ENCODE measurements around the gene RPP30.
"Not testable (repeated sequence)": the region's sequence is repeated elsewhere in the genome, so short reads cannot be mapped to it uniquely, and the experiment has no call there.

RPP30 gene

GRCh38 chr10:90871279-90871765 is 452 bp upstream of the RPP30 start:
- no peak for DNase-seq (ENCODE audit: low read depth in 2 of 2)

- DNase-seq (ENCODE audit: low read depth in 2 of 2) = no peak
These were observed 860 bp downstream of the RPP30 start for GRCh38 chr10:90872648-90873020.

GRCh38 chr10:90879062-90879461 is 7.3 kb downstream of the RPP30 start:
- DNase-seq (ENCODE audit: low read depth in 2 of 2) = no peak

- DNase-seq (ENCODE audit: low read depth in 2 of 2) = not testable (repeated sequence)
These were observed 8.4 kb downstream of the RPP30 start for GRCh38 chr10:90880059-90880719.

GRCh38 chr10:90884431-90884830 is 12.7 kb downstream of the RPP30 start:
- DNase-seq (ENCODE audit: low read depth in 2 of 2) = no peak

- no peak for DNase-seq (ENCODE audit: low read depth in 2 of 2)
These were observed 13.4 kb downstream of the RPP30 start for GRCh38 chr10:90885176-90885575.

- no peak for DNase-seq (ENCODE audit: low read depth in 2 of 2)
These were observed 15.8 kb downstream of the RPP30 start for GRCh38 chr10:90887555-90887954.

- no peak for DNase-seq (ENCODE audit: low read depth in 2 of 2)
These were observed 16.6 kb downstream of the RPP30 start for GRCh38 chr10:90888387-90888786.

- no peak for DNase-seq (ENCODE audit: low read depth in 2 of 2)
These were observed 17.9 kb downstream of the RPP30 start for GRCh38 chr10:90889636-90890035.

- DNase-seq (ENCODE audit: low read depth in 2 of 2) = no peak
These were observed 18.6 kb downstream of the RPP30 start for GRCh38 chr10:90890347-90890746.

GRCh38 chr10:90893190-90893589 is 21.4 kb downstream of the RPP30 start:
- no peak for DNase-seq (ENCODE audit: low read depth in 2 of 2)

- DNase-seq (ENCODE audit: low read depth in 2 of 2) = not testable (repeated sequence)
These were observed 25.1 kb downstream of the RPP30 start for GRCh38 chr10:90896916-90897315.

GRCh38 chr10:90905925-90906324 is 34.2 kb downstream of the RPP30 start:
- no peak for DNase-seq (ENCODE audit: low read depth in 2 of 2)

GRCh38 chr10:90906596-90906995 is 34.8 kb downstream of the RPP30 start:
- DNase-seq (ENCODE audit: low read depth in 2 of 2) = no peak

- no peak for DNase-seq (ENCODE audit: low read depth in 2 of 2)
These were observed 39.6 kb downstream of the RPP30 start for GRCh38 chr10:90911133-90912051.

GRCh38 chr10:90912174-90912573 is 40.4 kb downstream of the RPP30 start:
- DNase-seq (ENCODE audit: low read depth in 2 of 2) = no peak

GRCh38 chr10:90912854-90913479 is 41.2 kb downstream of the RPP30 start:
- DNase-seq (ENCODE audit: low read depth in 2 of 2) = no peak

- DNase-seq (ENCODE audit: low read depth in 2 of 2) = no peak
These were observed 42.1 kb downstream of the RPP30 start for GRCh38 chr10:90913774-90914420.

GRCh38 chr10:90914992-90915765 is 43.4 kb downstream of the RPP30 start:
- no peak for DNase-seq (ENCODE audit: low read depth in 2 of 2)

- DNase-seq (ENCODE audit: low read depth in 2 of 2) = no peak
These were observed 43.9 kb downstream of the RPP30 start for GRCh38 chr10:90915766-90916075.

Measured in stimulated activated CD8-positive, alpha-beta memory T cell treated with anti-CD3 and anti-CD28 coated beads, Interleukin-2, amount 100 ng/mL, for 1 hour (primary cell).